LNCaP clone FGC (cell line): Measurements from ENCODE around the gene CLNK.

Experiments used
- DNase-seq: peaks from one replicate; pipeline ENCODE4 v3.0.0-alpha.2; 2011; ENCODE audit warnings: low read depth
- H3K4me3 ChIP-seq: 2 replicates; pipeline ENCODE4 v1.5.1; 2011; ENCODE audit warnings: mild to moderate bottlenecking, low read depth, low read length, control low read depth
- CTCF ChIP-seq: IDR thresholded peaks from 2 replicates; pipeline ENCODE4 v1.5.1; 2012; ENCODE audit warnings: mild to moderate bottlenecking; ENCODE audit not compliant: control insufficient read depth, insufficient read depth; ENCODE audit errors: extremely low read depth

CLNK gene

GRCh38 chr4:10703156-10703555 is 18.6 kb upstream of the CLNK start:
- no peak for TF ChIP-seq CTCF
- H3K4me3 ChIP-seq, result no peak overlapping the region
- DNase-seq, result no peak

- no peak for DNase-seq
- TF ChIP-seq CTCF, result no peak
- no peak overlapping the region for H3K4me3 ChIP-seq
Measured at GRCh38 chr4:10701702-10702460, 17.3 kb upstream of the CLNK start.

- DNase-seq, result no peak
- TF ChIP-seq CTCF, result no peak
- H3K4me3 ChIP-seq, result no peak overlapping the region
Measured at GRCh38 chr4:10701161-10701560, 16.6 kb upstream of the CLNK start.

- TF ChIP-seq CTCF, result no peak
- no peak overlapping the region for H3K4me3 ChIP-seq
- no peak for DNase-seq
Measured at GRCh38 chr4:10698172-10698571, 13.6 kb upstream of the CLNK start.

GRCh38 chr4:10697086-10697485 is 12.5 kb upstream of the CLNK start:
- no peak for DNase-seq
- H3K4me3 ChIP-seq, result no peak overlapping the region
- TF ChIP-seq CTCF, result no peak

GRCh38 chr4:10696253-10696652 is 11.7 kb upstream of the CLNK start:
- H3K4me3 ChIP-seq, result no peak overlapping the region
- DNase-seq, result no peak
- TF ChIP-seq CTCF, result no peak

- no peak for TF ChIP-seq CTCF
- no peak overlapping the region for H3K4me3 ChIP-seq
- no peak for DNase-seq
Measured at GRCh38 chr4:10694828-10695209, 10.3 kb upstream of the CLNK start.
